DND-41 (cell line): ENCODE data around the gene GSE1.

ENCODE experiments used
- EZH2 ChIP-seq: IDR thresholded peaks from 3 replicates; pipeline ENCODE4 v1.6.1; 2012; ENCODE audit warnings: borderline replicate concordance, low read depth, mild to moderate bottlenecking, moderate library complexity, low read length, inconsistent platforms; ENCODE audit not compliant: severe bottlenecking
- TF ChIP-seq, protein P1 (sequence below): IDR thresholded peaks from 2 replicates; pipeline ENCODE4 v1.5.1; 2012; ENCODE audit warnings: borderline replicate concordance, low read length, moderate library complexity, mild to moderate bottlenecking; ENCODE audit not compliant: poor library complexity, severe bottlenecking; ENCODE audit errors: extremely low read depth

DNA sequence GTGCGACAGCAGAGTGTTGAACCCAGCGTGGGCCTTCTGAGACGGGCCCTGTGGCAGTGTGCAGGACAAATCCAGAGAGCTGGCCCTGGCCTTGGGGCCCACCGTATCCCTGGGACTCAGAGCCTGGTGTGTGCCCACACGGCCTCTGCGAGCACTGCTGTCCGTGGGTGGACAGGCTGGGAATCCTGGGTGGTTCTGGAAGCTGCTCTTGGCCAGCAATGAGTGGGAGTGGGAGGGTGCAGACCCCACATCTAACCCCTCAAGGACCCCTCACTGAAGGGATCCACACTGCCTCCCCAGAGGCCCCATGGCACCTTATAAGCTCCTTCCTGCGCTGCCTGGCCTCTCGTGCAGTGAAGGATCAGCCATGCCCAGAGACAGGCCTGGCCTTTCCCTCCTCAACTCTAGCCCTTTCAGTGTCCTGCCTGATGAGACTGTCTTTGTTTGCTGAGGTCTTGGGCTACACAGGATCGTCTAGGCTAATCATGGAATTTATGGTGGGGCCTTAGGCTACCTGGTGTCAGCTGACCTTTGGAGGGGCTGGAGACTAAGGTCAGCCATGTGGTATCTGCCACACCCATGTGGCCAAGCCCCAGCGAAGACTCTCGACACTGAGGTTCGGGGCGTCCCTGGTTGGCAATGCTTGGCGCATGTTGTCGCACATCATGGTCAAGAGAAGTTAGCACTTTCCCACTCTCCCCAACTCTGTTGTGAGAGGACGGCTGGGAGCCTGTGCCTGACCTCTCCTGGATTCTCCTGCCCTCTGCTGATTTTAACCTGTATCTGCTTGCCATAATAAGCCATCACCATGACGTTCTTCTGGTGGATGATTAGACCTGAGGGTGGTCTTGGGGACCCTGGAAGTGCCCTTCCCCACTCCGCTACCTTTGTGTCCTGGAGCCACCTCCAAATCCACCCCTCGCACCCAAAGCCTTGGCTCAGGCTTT, 92.1 kb downstream of the GSE1 start:
- TF ChIP-seq, protein P1, sequence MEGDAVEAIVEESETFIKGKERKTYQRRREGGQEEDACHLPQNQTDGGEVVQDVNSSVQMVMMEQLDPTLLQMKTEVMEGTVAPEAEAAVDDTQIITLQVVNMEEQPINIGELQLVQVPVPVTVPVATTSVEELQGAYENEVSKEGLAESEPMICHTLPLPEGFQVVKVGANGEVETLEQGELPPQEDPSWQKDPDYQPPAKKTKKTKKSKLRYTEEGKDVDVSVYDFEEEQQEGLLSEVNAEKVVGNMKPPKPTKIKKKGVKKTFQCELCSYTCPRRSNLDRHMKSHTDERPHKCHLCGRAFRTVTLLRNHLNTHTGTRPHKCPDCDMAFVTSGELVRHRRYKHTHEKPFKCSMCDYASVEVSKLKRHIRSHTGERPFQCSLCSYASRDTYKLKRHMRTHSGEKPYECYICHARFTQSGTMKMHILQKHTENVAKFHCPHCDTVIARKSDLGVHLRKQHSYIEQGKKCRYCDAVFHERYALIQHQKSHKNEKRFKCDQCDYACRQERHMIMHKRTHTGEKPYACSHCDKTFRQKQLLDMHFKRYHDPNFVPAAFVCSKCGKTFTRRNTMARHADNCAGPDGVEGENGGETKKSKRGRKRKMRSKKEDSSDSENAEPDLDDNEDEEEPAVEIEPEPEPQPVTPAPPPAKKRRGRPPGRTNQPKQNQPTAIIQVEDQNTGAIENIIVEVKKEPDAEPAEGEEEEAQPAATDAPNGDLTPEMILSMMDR = peak; percentile 6
- TF ChIP-seq EZH2 = no peak
